HEK293 (cell line): ENCODE measurements around the gene RACGAP1.
A peak's percentile ranks its signal among the peaks of the same experiment; 100 is the strongest.

Experiments used
- CTCF ChIA-PET: fragments of 350-600 bp; formaldehyde crosslinking; extraction: SDS; loops from one replicate; lab custom pipeline; 2021; ENCODE audit warnings: antibody characterized with exemption; lab: Yijun Ruan, JAX
- POLR2A ChIA-PET: fragments of 300-600 bp; formaldehyde crosslinking; extraction: SDS; loops from one replicate; lab custom pipeline; 2020; ENCODE audit warnings: antibody characterized with exemption, inconsistent platforms; lab: Yijun Ruan, JAX
- H3K27ac ChIP-seq: fragments of 200-500 bp; sonication (Bioruptor generic); 2 replicates; pipeline ENCODE4 v1.5.1; 2014; ENCODE audit warnings: low read depth, low read length, control low read depth, inconsistent platforms; ENCODE audit errors: extremely low read depth
- H3K36me3 ChIP-seq, 2 experiments: fragments of 200-500 bp in 1 of 2; sonication (Bioruptor generic) in 1 of 2; 1 replicate in 1 of 2; 2 replicates in 1 of 2; pipeline ENCODE4 v1.5.1; 2014 to 2017; ENCODE audit warnings: inconsistent platforms in 2 of 2, low read length in 2 of 2; ENCODE audit not compliant: control insufficient read depth in 2 of 2, insufficient read depth in 1 of 2
- H3K4me1 ChIP-seq: fragments of 200-500 bp; sonication (Bioruptor generic); 2 replicates; pipeline ENCODE4 v1.5.1; 2014; ENCODE audit warnings: mild to moderate bottlenecking, low read length, inconsistent platforms; ENCODE audit not compliant: control insufficient read depth, insufficient read depth
- H3K4me3 ChIP-seq: 2 replicates; pipeline ENCODE4 v1.5.1; 2011; ENCODE audit warnings: low read depth, mild to moderate bottlenecking, control low read depth, low read length, moderate library complexity
- H3K9me3 ChIP-seq: fragments of 200-500 bp; sonication (Bioruptor generic); 2 replicates; pipeline ENCODE4 v1.5.1; 2014; ENCODE audit warnings: low read depth, low read length, inconsistent platforms; ENCODE audit not compliant: control insufficient read depth, insufficient read depth
- BCL11B ChIP-seq: fragments of 450-650 bp; formaldehyde crosslinking; IDR thresholded peaks from 2 replicates; pipeline ENCODE4 v1.5.1; 2016; ENCODE audit warnings: low read depth, missing biosample characterization, missing genetic modification characterization
- ELK4 ChIP-seq: IDR thresholded peaks from 2 replicates; pipeline ENCODE4 v1.6.1; 2011; ENCODE audit warnings: mild to moderate bottlenecking, low read depth, low read length, borderline replicate concordance
- KLF8 ChIP-seq: fragments of 450-650 bp; formaldehyde crosslinking; IDR thresholded peaks from 2 replicates; pipeline ENCODE4 v1.5.1; 2016; ENCODE audit warnings: missing biosample characterization, missing genetic modification characterization
- SP2 ChIP-seq: fragments of 450-650 bp; formaldehyde crosslinking; IDR thresholded peaks from 2 replicates; pipeline ENCODE4 v1.5.1; 2016; ENCODE audit warnings: missing biosample characterization, missing genetic modification characterization
- ZBTB21 ChIP-seq: fragments of 450-650 bp; formaldehyde crosslinking; IDR thresholded peaks from 2 replicates; pipeline ENCODE4 v1.5.1; 2017; ENCODE audit warnings: missing biosample characterization, missing genetic modification characterization
- ZNF112 ChIP-seq: fragments of 450-650 bp; formaldehyde crosslinking; IDR thresholded peaks from 2 replicates; pipeline ENCODE4 v1.5.0; 2017; ENCODE audit warnings: missing biosample characterization, missing genetic modification characterization
- ZNF146 ChIP-seq: fragments of 450-650 bp; formaldehyde crosslinking; IDR thresholded peaks from 2 replicates; pipeline ENCODE4 v1.5.1; 2016; ENCODE audit warnings: missing biosample characterization, missing genetic modification characterization
- ZNF202 ChIP-seq: fragments of 450-650 bp; formaldehyde crosslinking; IDR thresholded peaks from 2 replicates; pipeline ENCODE4 v1.5.1; 2016; ENCODE audit warnings: missing biosample characterization, missing genetic modification characterization, borderline replicate concordance
- ZNF292 ChIP-seq: fragments of 450-650 bp; formaldehyde crosslinking; IDR thresholded peaks from 2 replicates; pipeline ENCODE4 v1.5.1; 2016; ENCODE audit warnings: low read depth, missing biosample characterization, missing genetic modification characterization, borderline replicate concordance
- ZNF341 ChIP-seq: fragments of 450-650 bp; formaldehyde crosslinking; IDR thresholded peaks from 2 replicates; pipeline ENCODE4; 2016; ENCODE audit warnings: low read depth, missing biosample characterization, missing genetic modification characterization
- ZNF354C ChIP-seq: fragments of 450-650 bp; formaldehyde crosslinking; IDR thresholded peaks from 2 replicates; pipeline ENCODE4 v1.5.1; 2016; ENCODE audit warnings: missing biosample characterization, missing genetic modification characterization, low read depth, borderline replicate concordance
- ZNF37A ChIP-seq: fragments of 450-650 bp; IDR thresholded peaks from 2 replicates; pipeline ENCODE4 v1.5.1; 2018; ENCODE audit warnings: missing biosample characterization, missing genetic modification characterization
- ZNF398 ChIP-seq: fragments of 450-650 bp; formaldehyde crosslinking; IDR thresholded peaks from 2 replicates; pipeline ENCODE4 v1.5.1; 2017; ENCODE audit warnings: missing biosample characterization, missing genetic modification characterization
- ZNF518A ChIP-seq: fragments of 450-650 bp; formaldehyde crosslinking; conservative IDR thresholded peaks from 2 replicates; pipeline ENCODE4 v1.5.1; 2016; ENCODE audit warnings: low read depth, missing biosample characterization, missing genetic modification characterization
- ZNF580 ChIP-seq: fragments of 450-650 bp; formaldehyde crosslinking; IDR thresholded peaks from 2 replicates; pipeline ENCODE4 v1.5.1; 2016; ENCODE audit warnings: missing biosample characterization, missing genetic modification characterization
- ZNF600 ChIP-seq: fragments of 450-650 bp; formaldehyde crosslinking; IDR thresholded peaks from 2 replicates; pipeline ENCODE4 v1.5.1; 2016; ENCODE audit warnings: missing biosample characterization, missing genetic modification characterization
- ZNF677 ChIP-seq: fragments of 450-650 bp; IDR thresholded peaks from 2 replicates; pipeline ENCODE4 v1.5.0; 2018; ENCODE audit warnings: missing biosample characterization, mild to moderate bottlenecking, missing genetic modification characterization, moderate library complexity
- ZNF777 ChIP-seq: fragments of 450-650 bp; formaldehyde crosslinking; IDR thresholded peaks from 2 replicates; pipeline ENCODE4 v1.5.1; 2017; ENCODE audit warnings: missing biosample characterization, missing genetic modification characterization, borderline replicate concordance
- ZNF791 ChIP-seq: fragments of 450-650 bp; formaldehyde crosslinking; IDR thresholded peaks from 2 replicates; pipeline ENCODE4 v1.5.1; 2016; ENCODE audit warnings: missing biosample characterization, missing genetic modification characterization

RACGAP1 gene

GRCh38 chr12:50024227-50024626 is 1.1 kb downstream of the RACGAP1 start:
- peaks cover 0 to 8% of the 10 kb centered on the region in 2 experiments; a peak in 2 of 3 replicates for H3K36me3 ChIP-seq
- H3K4me1 ChIP-seq: 0 out of 2 replicates have a peak, but pooled peaks cover 3% of the 10 kb centered on the region
- H3K9me3 ChIP-seq: no peaks in the 10 kb centered on the region
- peak overlapping the region; percentile 93 for H3K4me3 ChIP-seq
- CTCF ChIA-PET: interaction anchor here (0.6 to 8.4 kb wide), 4 partner anchors 12 to 58 kb away, joined by 3 to 55 read pairs (median 4); no protein-coding TSS in a partner anchor
- TF ChIP-seq ZNF791 (tag by site-specific recombination): no peak
- no peak for TF ChIP-seq ZNF37A (tag by site-specific recombination)
- TF ChIP-seq ZNF580 (tag by site-specific recombination): 0 out of 2 replicates have a peak, but pooled peaks have one; percentile 45
- no peak for TF ChIP-seq ZNF202 (tag by site-specific recombination)
- peak; percentile 100 for TF ChIP-seq ZNF146
- POLR2A ChIA-PET: interaction anchor here (0.8 to 2.0 kb wide), 2 partner anchors 15 to 18 kb away, joined by 3 to 8 read pairs; no protein-coding TSS in a partner anchor
- H3K27ac ChIP-seq: no peak overlapping the region

GRCh38 chr12:50022903-50023302 is 2.4 kb downstream of the RACGAP1 start:
- POLR2A ChIA-PET: no interaction called here
- CTCF ChIA-PET: interaction anchor here (8.4 kb wide), 1 partner anchor 15 kb away, joined by 55 read pairs; no protein-coding TSS in a partner anchor
- 0 out of 2 replicates have a peak, but pooled peaks cover 6% of the 10 kb centered on the region for H3K4me1 ChIP-seq
- H3K9me3 ChIP-seq: no peaks in the 10 kb centered on the region
- TF ChIP-seq ZBTB21 (tag by site-specific recombination) (no peak), ZNF777 (tag by site-specific recombination) (no peak), ZNF600 (no peak), ZNF341 (no peak)
- TF ChIP-seq, all 188 proteins: peak for 0
- no peak overlapping the region for H3K4me3 ChIP-seq
- peaks cover 0 to 8% of the 10 kb centered on the region in 2 experiments; a peak in 2 of 3 replicates for H3K36me3 ChIP-seq
- H3K27ac ChIP-seq: no peak overlapping the region

- POLR2A ChIA-PET: no interaction called here
- H3K27ac ChIP-seq: no peak overlapping the region
- H3K36me3 ChIP-seq: peaks cover 4 to 13% of the 10 kb centered on the region in 2 experiments; a peak in 2 of 3 replicates
- no peak overlapping the region for H3K4me3 ChIP-seq
- no peaks in the 10 kb centered on the region for H3K9me3 ChIP-seq
- CTCF ChIA-PET: interaction anchor here (0.5 to 8.4 kb wide), 9 partner anchors 9 to 374 kb away, joined by 3 to 55 read pairs (median 4); no protein-coding TSS in a partner anchor
- TF ChIP-seq ZNF600 (0 out of 2 replicates have a peak, but pooled peaks have one; percentile 18), ZNF112 (tag by site-specific recombination) (no peak), KLF8 (no peak), ZNF292 (tag by site-specific recombination) (no peak)
- TF ChIP-seq, all 188 proteins: peak for 1
- H3K4me1 ChIP-seq: peaks cover 15% of the 10 kb centered on the region
Measured at GRCh38 chr12:50021031-50021430, 4.3 kb downstream of the RACGAP1 start.

- Histone ChIP-seq H3K27ac (no peak overlapping the region), H3K9me3 (no peaks in the 10 kb centered on the region), H3K36me3 (peaks cover 19 to 22% of the 10 kb centered on the region in 2 experiments), H3K4me3 (no peak overlapping the region), H3K4me1 (peaks cover 15% of the 10 kb centered on the region)
- ChIA-PET POLR2A (interaction anchor here (0.5 kb wide), 1 partner anchor 829 kb away, joined by 4 read pairs; no protein-coding TSS in a partner anchor), CTCF (interaction anchor here (1.1 to 8.4 kb wide), 3 partner anchors 19 to 52 kb away, joined by 3 to 55 read pairs (median 4); no protein-coding TSS in a partner anchor)
- no peak for TF ChIP-seq ZNF677 (tag by site-specific recombination)
- no peak for TF ChIP-seq ZNF398 (tag by site-specific recombination)
- no peak for TF ChIP-seq ZNF354C (tag by site-specific recombination)
- TF ChIP-seq ZNF518A (tag by site-specific recombination): peak; percentile 60
- TF ChIP-seq BCL11B (tag by site-specific recombination): no peak
- TF ChIP-seq SP2 (tag by site-specific recombination): no peak
- no peak for TF ChIP-seq ELK4
Measured at GRCh38 chr12:50019524-50019923, 5.8 kb downstream of the RACGAP1 start.
